RWPE1 (cell line): Measurements from ENCODE around the gene SPACA4.
"Not testable (repeated sequence)": the region's sequence is repeated elsewhere in the genome, so short reads cannot be mapped to it uniquely, and the experiment has no call there.

Experiments used
- CTCF ChIA-PET: fragments of 350-600 bp; sonication (Branson Sonifier 250); formaldehyde crosslinking; extraction: SDS; loops from one replicate; lab custom pipeline; 2021; lab: Yijun Ruan, JAX
- POLR2A ChIA-PET: fragments of 400-600 bp; formaldehyde crosslinking; extraction: SDS; loops from one replicate; lab custom pipeline; 2020; ENCODE audit warnings: antibody characterized with exemption; ENCODE audit not compliant: low non-redundant PET; lab: Yijun Ruan, JAX
- DNase-seq: peaks from one replicate; pipeline ENCODE4 v3.0.0; 2012; ENCODE audit warnings: low spot score
- H3K27ac ChIP-seq: fragments of 450-650 bp; 2 replicates; pipeline ENCODE4 v1.5.1; 2017
- CTCF ChIP-seq: fragments of 450-650 bp; conservative IDR thresholded peaks from 2 replicates; pipeline ENCODE4 v1.5.1; 2017; ENCODE audit warnings: low read depth, mild to moderate bottlenecking

SPACA4 gene

GRCh38 chr19:48627865-48628314, 21.3 kb downstream of the SPACA4 start:
- ChIA-PET POLR2A (interaction anchor here (1.6 kb wide), 1 partner anchor 9 kb away, joined by 4 read pairs; the partner anchor contains the start of genes RPL18 and SPHK2), CTCF (interaction anchor here (0.5 to 0.9 kb wide), 2 partner anchors 12 to 47 kb away, joined by 3 read pairs; no protein-coding TSS in a partner anchor)
- no peak for DNase-seq
- no peak for TF ChIP-seq CTCF
- peak overlapping the region; percentile 99 for H3K27ac ChIP-seq

GRCh38 chr19:48628486-48629296, 22.1 kb downstream of the SPACA4 start:
- ChIA-PET CTCF (no interaction called here), POLR2A (interaction anchor here (0.8 to 1.6 kb wide), 2 partner anchors 10 to 15 kb away, joined by 4 read pairs; partner anchors contain the start of genes RPL18 and SPHK2)
- H3K27ac ChIP-seq, result peak overlapping the region; percentile 99
- no peak for TF ChIP-seq CTCF
- DNase-seq, result no peak

- H3K27ac ChIP-seq, result peak overlapping the region; percentile 99
- DNase-seq, result no peak
- CTCF ChIA-PET, result no interaction called here
- POLR2A ChIA-PET, result interaction anchor here (0.8 to 1.0 kb wide), 2 partner anchors 16 to 30 kb away, joined by 3 to 4 read pairs; no protein-coding TSS in a partner anchor
- no peak for TF ChIP-seq CTCF
Observed at GRCh38 chr19:48629297-48629598, 22.7 kb downstream of the SPACA4 start.

- ChIA-PET POLR2A (interaction anchor here (1.0 kb wide), 1 partner anchor 30 kb away, joined by 3 read pairs; no protein-coding TSS in a partner anchor), CTCF (no interaction called here)
- peak overlapping the region; percentile 99 for H3K27ac ChIP-seq
- no peak for TF ChIP-seq CTCF
- no peak for DNase-seq
Observed at GRCh38 chr19:48629599-48630295, 23.2 kb downstream of the SPACA4 start.

GRCh38 chr19:48630296-48631063, 23.9 kb downstream of the SPACA4 start:
- TF ChIP-seq CTCF, result no peak
- CTCF ChIA-PET, result interaction anchor here (0.7 kb wide), 1 partner anchor 304 kb away, joined by 3 read pairs; no protein-coding TSS in a partner anchor
- peak overlapping the region; percentile 99 for H3K27ac ChIP-seq
- no peak for DNase-seq
- POLR2A ChIA-PET, result interaction anchor here (0.5 to 1.0 kb wide), 2 partner anchors 29 to 121 kb away, joined by 3 read pairs; no protein-coding TSS in a partner anchor

- ChIA-PET POLR2A (interaction anchor here (0.5 kb wide), 1 partner anchor 120 kb away, joined by 3 read pairs; no protein-coding TSS in a partner anchor), CTCF (no interaction called here)
- no peak for TF ChIP-seq CTCF
- peak overlapping the region; percentile 99 for H3K27ac ChIP-seq
- DNase-seq, result no peak
Observed at GRCh38 chr19:48631225-48631624, 24.7 kb downstream of the SPACA4 start.

- H3K27ac ChIP-seq, result peak overlapping the region; percentile 99
- not testable (repeated sequence) for DNase-seq
- ChIA-PET CTCF (interaction anchor here (0.8 kb wide), 1 partner anchor 17 kb away, joined by 4 read pairs; the partner anchor contains the start of gene FAM83E), POLR2A (interaction anchor here (1.2 kb wide), 1 partner anchor 17 kb away, joined by 4 read pairs; the partner anchor contains the start of gene FAM83E)
Observed at GRCh38 chr19:48632286-48632685, 25.7 kb downstream of the SPACA4 start.
